ENCODE data around the gene C5AR2. TPM values are rescaled to one million over a fixed set of nuclear protein-coding genes. Genes with fewer than 3 reads are reported as not detected.
A peak's percentile ranks its signal among the peaks of the same experiment; 100 is the strongest.

C5AR2 gene
- polyA plus RNA-seq, 1 donor from 2014 or later: not detected

DNA sequence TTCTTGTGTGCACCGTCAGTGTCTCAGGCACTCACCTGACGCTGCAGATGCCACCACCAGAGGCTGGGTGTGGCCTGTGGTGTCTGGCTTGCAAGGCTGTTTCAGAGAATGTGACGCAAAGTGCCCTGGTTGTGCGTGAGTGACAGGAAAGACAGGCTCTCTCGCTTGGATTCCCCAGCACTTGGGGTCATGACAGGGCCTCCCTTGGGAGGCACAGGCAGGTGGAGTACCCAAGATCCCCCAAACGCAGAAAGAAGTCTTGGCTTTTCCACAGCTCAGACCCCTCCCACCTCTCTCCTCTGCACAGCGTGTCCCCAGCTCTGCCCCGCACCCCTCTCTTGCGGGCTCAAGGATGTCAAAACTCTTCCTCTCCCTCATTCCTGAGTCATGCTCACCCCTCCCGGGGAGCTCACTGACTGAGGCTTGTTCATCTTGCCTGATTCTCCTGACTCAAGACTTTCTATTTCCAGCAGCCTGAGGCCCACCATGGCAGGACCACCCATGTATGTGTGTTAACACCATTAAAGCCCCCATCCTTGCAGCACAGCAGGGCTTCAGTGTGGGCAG is 38.2 kb downstream of the C5AR2 start:
- Histone ChIP-seq H2AFZ (ENCODE audit: low read depth, low read length) (no peak overlapping the region), H3K9me2 (ENCODE audit: insufficient read depth, low read length) (no peaks in the 10 kb centered on the region), H3K27ac (ENCODE audit: low read length) (peak overlapping the region; percentile 11), H3K4me3 (ENCODE audit: low read length) (no peak overlapping the region), H3K9me3 (ENCODE audit: low read length) (no peaks in the 10 kb centered on the region), H3K79me2 (replicated peaks; ENCODE audit: insufficient read depth, low read length) (no peaks in the 10 kb centered on the region), H4K20me1 (ENCODE audit: insufficient read depth) (no peaks in the 10 kb centered on the region), H3K27me3 (ENCODE audit: insufficient read depth, low read depth, low read length) (no peaks in the 10 kb centered on the region), H3K4me2 (ENCODE audit: low read length) (no peak overlapping the region), H3K36me3 (ENCODE audit: insufficient read depth, low read length) (no peaks in the 10 kb centered on the region), H3K9ac (ENCODE audit: low read length) (no peak overlapping the region), H3F3A (ENCODE audit: insufficient read depth, low read length, poor library complexity, severe bottlenecking) (no peaks in the 10 kb centered on the region)
- TF ChIP-seq, protein P1, sequence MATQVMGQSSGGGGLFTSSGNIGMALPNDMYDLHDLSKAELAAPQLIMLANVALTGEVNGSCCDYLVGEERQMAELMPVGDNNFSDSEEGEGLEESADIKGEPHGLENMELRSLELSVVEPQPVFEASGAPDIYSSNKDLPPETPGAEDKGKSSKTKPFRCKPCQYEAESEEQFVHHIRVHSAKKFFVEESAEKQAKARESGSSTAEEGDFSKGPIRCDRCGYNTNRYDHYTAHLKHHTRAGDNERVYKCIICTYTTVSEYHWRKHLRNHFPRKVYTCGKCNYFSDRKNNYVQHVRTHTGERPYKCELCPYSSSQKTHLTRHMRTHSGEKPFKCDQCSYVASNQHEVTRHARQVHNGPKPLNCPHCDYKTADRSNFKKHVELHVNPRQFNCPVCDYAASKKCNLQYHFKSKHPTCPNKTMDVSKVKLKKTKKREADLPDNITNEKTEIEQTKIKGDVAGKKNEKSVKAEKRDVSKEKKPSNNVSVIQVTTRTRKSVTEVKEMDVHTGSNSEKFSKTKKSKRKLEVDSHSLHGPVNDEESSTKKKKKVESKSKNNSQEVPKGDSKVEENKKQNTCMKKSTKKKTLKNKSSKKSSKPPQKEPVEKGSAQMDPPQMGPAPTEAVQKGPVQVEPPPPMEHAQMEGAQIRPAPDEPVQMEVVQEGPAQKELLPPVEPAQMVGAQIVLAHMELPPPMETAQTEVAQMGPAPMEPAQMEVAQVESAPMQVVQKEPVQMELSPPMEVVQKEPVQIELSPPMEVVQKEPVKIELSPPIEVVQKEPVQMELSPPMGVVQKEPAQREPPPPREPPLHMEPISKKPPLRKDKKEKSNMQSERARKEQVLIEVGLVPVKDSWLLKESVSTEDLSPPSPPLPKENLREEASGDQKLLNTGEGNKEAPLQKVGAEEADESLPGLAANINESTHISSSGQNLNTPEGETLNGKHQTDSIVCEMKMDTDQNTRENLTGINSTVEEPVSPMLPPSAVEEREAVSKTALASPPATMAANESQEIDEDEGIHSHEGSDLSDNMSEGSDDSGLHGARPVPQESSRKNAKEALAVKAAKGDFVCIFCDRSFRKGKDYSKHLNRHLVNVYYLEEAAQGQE (IDR thresholded peaks at IDR 0.05; ENCODE audit: borderline replicate concordance): no peak
- peak; percentile 16 for TF ChIP-seq EP300 (conservative IDR thresholded peaks at IDR 0.05; ENCODE audit: poor library complexity, severe bottlenecking)

GRCh38 chr19:47371261-47371660 is 39.3 kb downstream of the C5AR2 start:
- no peak for TF ChIP-seq TAF1 (IDR thresholded peaks at IDR 0.05; ENCODE audit: low read depth)
- TF ChIP-seq MXI1 (conservative IDR thresholded peaks at IDR 0.05; ENCODE audit: poor library complexity, severe bottlenecking): no peak
- TF ChIP-seq POLR2AphosphoS5 (IDR thresholded peaks at IDR 0.05): no peak
- no peak for TF ChIP-seq RAD21 (conservative IDR thresholded peaks at IDR 0.05)
- TF ChIP-seq CTCF (IDR thresholded peaks at IDR 0.05; ENCODE audit: poor library complexity, severe bottlenecking): no peak
- no peak for TF ChIP-seq EP300 (conservative IDR thresholded peaks at IDR 0.05; ENCODE audit: poor library complexity, severe bottlenecking)
- TF ChIP-seq SMC3 (conservative IDR thresholded peaks at IDR 0.05; ENCODE audit: poor library complexity): no peak
- no peak for TF ChIP-seq EZH2 (IDR thresholded peaks at IDR 0.05; ENCODE audit: borderline replicate concordance, insufficient read depth, low read length, poor library complexity, severe bottlenecking)
- TF ChIP-seq, protein P1 (IDR thresholded peaks at IDR 0.05; ENCODE audit: borderline replicate concordance): no peak
- no peak overlapping the region for H2AFZ ChIP-seq (ENCODE audit: low read depth, low read length)
- no peaks in the 10 kb centered on the region for H3K9me2 ChIP-seq (ENCODE audit: insufficient read depth, low read length)
- no peaks in the 10 kb centered on the region for H3K79me2 ChIP-seq (replicated peaks; ENCODE audit: insufficient read depth, low read length)
- no peaks in the 10 kb centered on the region for H3K36me3 ChIP-seq (ENCODE audit: insufficient read depth, low read length)
- H3K27me3 ChIP-seq (ENCODE audit: insufficient read depth, low read depth, low read length): no peaks in the 10 kb centered on the region
- no peaks in the 10 kb centered on the region for H3F3A ChIP-seq (ENCODE audit: insufficient read depth, low read length, poor library complexity, severe bottlenecking)
- no peak overlapping the region for H3K9ac ChIP-seq (ENCODE audit: low read length)
- H3K9me3 ChIP-seq (ENCODE audit: low read length): no peaks in the 10 kb centered on the region
- H3K27ac ChIP-seq (ENCODE audit: low read length): no peak overlapping the region
- H3K4me3 ChIP-seq (ENCODE audit: low read length): no peak overlapping the region
- no peak overlapping the region for H3K4me2 ChIP-seq (ENCODE audit: low read length)
- no peaks in the 10 kb centered on the region for H4K20me1 ChIP-seq (ENCODE audit: insufficient read depth)
